CD14-positive monocyte (primary cell): ENCODE data around the gene SHLD1. TPM values are rescaled to one million over a fixed set of nuclear protein-coding genes. Genes with fewer than 3 reads are reported as not detected.

ENCODE experiments used
- DNase-seq, 3 donors: peaks; one replicate each; pipeline ENCODE4 v3.0.0-alpha.2; 2011 to 2022
- H2AFZ ChIP-seq: 2 replicates; pipeline ENCODE4 v1.6.0; 2012; ENCODE audit warnings: mild to moderate bottlenecking, low read depth, low read length, inconsistent platforms; ENCODE audit not compliant: insufficient read depth, poor library complexity, severe bottlenecking
- H3K27ac ChIP-seq, 2 donors: 1 replicate in 1 of 2; 2 replicates in 1 of 2; pipeline ENCODE4 v1.5.1; 2012 to 2013; ENCODE audit warnings: low read length in 2 of 2, control low read depth in 1 of 2, inconsistent platforms in 1 of 2, low read depth in 1 of 2, mild to moderate bottlenecking in 1 of 2
- H3K27me3 ChIP-seq, 2 donors: one replicate each; pipeline versions ENCODE4 v1.6.0 to v1.6.1; 2011 to 2013; ENCODE audit warnings: low read length in 2 of 2; ENCODE audit not compliant: control insufficient read depth in 2 of 2, insufficient read depth in 2 of 2
- H3K36me3 ChIP-seq, 2 donors: replicated peaks in 1 of 2; 1 replicate in 1 of 2; 2 replicates in 1 of 2; pipeline versions ENCODE4 v1.5.1 to v1.6.1; 2012 to 2013; ENCODE audit warnings: low read length in 2 of 2, control low read depth in 1 of 2, inconsistent platforms in 1 of 2, mild to moderate bottlenecking in 1 of 2; ENCODE audit not compliant: insufficient read depth in 2 of 2, control insufficient read depth in 1 of 2
- H3K4me1 ChIP-seq, 2 donors: 1 replicate in 1 of 2; 2 replicates in 1 of 2; pipeline versions ENCODE4 v1.5.1 to v1.6.1; 2012 to 2013; ENCODE audit warnings: low read length in 2 of 2, control low read depth in 1 of 2, inconsistent platforms in 1 of 2, mild to moderate bottlenecking in 1 of 2, moderate library complexity in 1 of 2; ENCODE audit not compliant: insufficient read depth in 2 of 2, control insufficient read depth in 1 of 2
- H3K4me2 ChIP-seq: replicated peaks from 2 replicates; pipeline ENCODE3; 2012; ENCODE audit warnings: low read length, moderate library complexity, mild to moderate bottlenecking; ENCODE audit not compliant: poor library complexity, severe bottlenecking; ENCODE audit errors: extremely low read depth
- H3K4me3 ChIP-seq, 3 experiments: fragments of 200-600 bp in 1 of 3; sonication (generic) in 1 of 3; replicated peaks in 1 of 3; 1 replicate in 2 of 3; 2 replicates in 1 of 3; pipeline ENCODE4 v1.5.1; 2011 to 2013; ENCODE audit warnings: low read length in 3 of 3, mild to moderate bottlenecking in 3 of 3, control low read depth in 2 of 3, low read depth in 2 of 3, inconsistent platforms in 1 of 3, moderate library complexity in 1 of 3
- H3K79me2 ChIP-seq: 2 replicates; pipeline ENCODE4 v1.6.0; 2012; ENCODE audit warnings: mild to moderate bottlenecking, control low read depth, inconsistent platforms, low read length, moderate library complexity; ENCODE audit not compliant: insufficient read depth
- H3K9ac ChIP-seq: 2 replicates; pipeline ENCODE4 v1.6.0; 2017; ENCODE audit warnings: low read length, mild to moderate bottlenecking; ENCODE audit not compliant: insufficient read depth, poor library complexity, severe bottlenecking
- H3K9me3 ChIP-seq, 2 donors: replicated peaks in 1 of 2; 1 replicate in 1 of 2; 2 replicates in 1 of 2; pipeline versions ENCODE4 v1.5.1 to v1.6.1; 2012 to 2013; ENCODE audit warnings: low read length in 2 of 2, control low read depth in 1 of 2; ENCODE audit not compliant: control insufficient read depth in 1 of 2, insufficient read depth in 1 of 2
- H4K20me1 ChIP-seq: 2 replicates; pipeline ENCODE4 v1.6.0; 2012; ENCODE audit warnings: mild to moderate bottlenecking, low read length, control low read depth, moderate library complexity; ENCODE audit not compliant: insufficient read depth
- H3K27ac Mint-ChIP-seq, 7 donors: one replicate each; pipeline ENCODE4 v1.8.0; 2020; ENCODE audit warnings: mild to moderate bottlenecking in 7 of 7, mixed read lengths in 7 of 7, moderate library complexity in 6 of 7, inconsistent platforms in 2 of 7
- H3K27me3 Mint-ChIP-seq, 3 donors: one replicate each; pipeline ENCODE4 v1.8.0; 2021 to 2022; ENCODE audit warnings: low read depth in 3 of 3, mild to moderate bottlenecking in 3 of 3, mixed read lengths in 3 of 3, moderate library complexity in 3 of 3, inconsistent platforms in 1 of 3
- H3K36me3 Mint-ChIP-seq, 2 donors: one replicate each; pipeline ENCODE4 v1.8.0; 2020; ENCODE audit warnings: mixed read lengths in 2 of 2, inconsistent platforms in 1 of 2, mild to moderate bottlenecking in 1 of 2
- H3K4me1 Mint-ChIP-seq: one replicate; pipeline ENCODE4 v1.8.0; 2020; ENCODE audit warnings: mild to moderate bottlenecking, mixed read lengths
- H3K4me3 Mint-ChIP-seq, 2 donors: one replicate each; pipeline ENCODE4 v1.8.0; 2020; ENCODE audit warnings: mild to moderate bottlenecking in 2 of 2, mixed read lengths in 2 of 2, moderate library complexity in 1 of 2
- H3K9me3 Mint-ChIP-seq, 7 donors: one replicate each; pipeline ENCODE4 v1.8.0; 2020 to 2022; ENCODE audit warnings: mixed read lengths in 7 of 7, mild to moderate bottlenecking in 6 of 7, moderate library complexity in 6 of 7, inconsistent platforms in 2 of 7
- CTCF ChIP-seq: fragments of 200-600 bp; IDR thresholded peaks from one replicate; pipeline ENCODE4 v1.8.0; 2022; ENCODE audit warnings: antibody characterized with exemption, mild to moderate bottlenecking
- WGBS: methylation state at CpG from one replicate; pipeline ENCODE4 v1.1.5; 2013; ENCODE audit warnings: missing lambda C conversion rate; ENCODE audit not compliant: insufficient coverage; 5-methylcytosine and 5-hydroxymethylcytosine counted together
- intact Hi-C, 2 donors: fragments of 100-400 bp; cut with micrococcal nuclease; formaldehyde crosslinking; loops; one replicate each; pipeline versions ENCODE4 v1.15.0 to v1.15.1; 2023
- polyA plus RNA-seq, 3 donors: library from polyadenylated mRNA; depleted of rRNA in 1 of 3; unstranded in 2 of 3; stranded (reverse) in 1 of 3; fragments of 300-500 nt in 2 of 3; fragments of >200 nt in 1 of 3; fragmentation: Illumina TruSeq in 2 of 3; gene quantifications; 1 replicate in 2 of 3; 2 replicates in 1 of 3; pipeline ENCODE4 v1.2.3, GENCODE V29; 2012 to 2021

The SHLD1 gene
- polyA plus RNA-seq, 3 donors: 8.3 to 12.7 (median 11.5) TPM

GRCh38 chr20:5789827-5790226 lies 39.6 kb downstream of the SHLD1 start:
- TF ChIP-seq CTCF: no peak
- H3K9me3 Mint-ChIP-seq: no peaks in the 10 kb centered on the region
- no peak overlapping the region for H3K9ac ChIP-seq
- peaks cover 32 to 39% of the 10 kb centered on the region in 2 donors for H3K36me3 Mint-ChIP-seq
- no peaks in the 10 kb centered on the region for H3K4me1 Mint-ChIP-seq
- intact Hi-C loops: loop anchor here (2.0 to 10.0 kb wide), 4 partner anchors 198 to 285 kb away; no protein-coding TSS in a partner anchor
- no peak overlapping the region for H3K4me3 ChIP-seq
- H3K79me2 ChIP-seq: no peaks in the 10 kb centered on the region
- H4K20me1 ChIP-seq: no peaks in the 10 kb centered on the region
- no CpG with 5 or more reads among the region's 2 CpGs for WGBS
- H3K4me1 ChIP-seq: no peaks in the 10 kb centered on the region
- H3K27ac Mint-ChIP-seq: peak overlapping the region in 1 of 7 donors; percentile 64
- no peak overlapping the region for H3K4me2 ChIP-seq
- H3K4me3 Mint-ChIP-seq: no peak overlapping the region
- H3K27ac ChIP-seq: no peak overlapping the region
- H2AFZ ChIP-seq: no peak overlapping the region
- no peaks in the 10 kb centered on the region for H3K27me3 ChIP-seq
- H3K36me3 ChIP-seq: peaks cover 12 to 41% of the 10 kb centered on the region in 2 donors
- no peaks in the 10 kb centered on the region for H3K27me3 Mint-ChIP-seq
- no peak for DNase-seq
- no peaks in the 10 kb centered on the region for H3K9me3 ChIP-seq

- Mint-ChIP-seq H3K4me1 (peaks cover 11% of the 10 kb centered on the region), H3K27me3 (peaks cover 0 to 1% (median 0%) of the 10 kb centered on the region in 3 donors), H3K27ac (no peak overlapping the region), H3K4me3 (no peak overlapping the region), H3K36me3 (peaks cover 23 to 27% of the 10 kb centered on the region in 2 donors), H3K9me3 (peaks cover 0 to 7% (median 0%) of the 10 kb centered on the region in 7 donors)
- no peak overlapping the region for H3K9ac ChIP-seq
- TF ChIP-seq CTCF: no peak
- H3K79me2 ChIP-seq: no peaks in the 10 kb centered on the region
- intact Hi-C loops: no loop called here
- no peak overlapping the region for H3K4me2 ChIP-seq
- H3K27me3 ChIP-seq: no peaks in the 10 kb centered on the region
- H3K9me3 ChIP-seq: no peaks in the 10 kb centered on the region
- no peak overlapping the region for H3K4me3 ChIP-seq
- H3K36me3 ChIP-seq: peaks cover 5 to 26% of the 10 kb centered on the region in 2 donors
- H4K20me1 ChIP-seq: no peaks in the 10 kb centered on the region
- H3K27ac ChIP-seq: no peak overlapping the region
- no peak for DNase-seq
- H3K4me1 ChIP-seq: peaks cover 0 to 7% of the 10 kb centered on the region in 2 donors
- H2AFZ ChIP-seq: no peak overlapping the region
- whole genome bisulfite sequencing: 100% methylated on average over 1 of the region's 2 CpGs
Measured at GRCh38 chr20:5793916-5794315, 43.7 kb downstream of the SHLD1 start.
